Endodermal cell (in vitro differentiated cells): ENCODE data around the gene OR2AK2. TPM values are rescaled to one million over a fixed set of nuclear protein-coding genes. Genes with fewer than 3 reads are reported as not detected.

Experiments
- DNase-seq: peaks from one replicate; pipeline ENCODE4 v3.0.0-alpha.2; 2017
- H3K27ac ChIP-seq: 2 replicates; pipeline ENCODE4 v1.5.1; 2013; ENCODE audit warnings: mild to moderate bottlenecking, low read depth, low read length, moderate library complexity
- H3K27me3 ChIP-seq: 2 replicates; pipeline ENCODE4 v1.6.1; 2013; ENCODE audit warnings: mild to moderate bottlenecking, low read length, moderate library complexity; ENCODE audit not compliant: insufficient read depth, control insufficient read depth, poor library complexity, severe bottlenecking
- H3K36me3 ChIP-seq: 2 replicates; pipeline ENCODE4 v1.7.0; 2013; ENCODE audit warnings: mild to moderate bottlenecking, low read length, moderate library complexity; ENCODE audit not compliant: control insufficient read depth, insufficient read depth
- H3K4me1 ChIP-seq: one replicate; pipeline ENCODE4 v1.7.0; 2013; ENCODE audit warnings: low read length; ENCODE audit not compliant: control insufficient read depth, insufficient read depth
- H3K4me3 ChIP-seq: 2 replicates; pipeline ENCODE4 v1.5.1; 2013; ENCODE audit warnings: mild to moderate bottlenecking, low read length, moderate library complexity
- H3K9ac ChIP-seq: 2 replicates; pipeline ENCODE4 v1.6.1; 2013; ENCODE audit warnings: mild to moderate bottlenecking, low read length, moderate library complexity; ENCODE audit not compliant: poor library complexity, severe bottlenecking; ENCODE audit errors: extremely low read depth
- H3K9me3 ChIP-seq: 2 replicates; pipeline ENCODE4 v1.6.1; 2013; ENCODE audit warnings: mild to moderate bottlenecking, low read length, moderate library complexity; ENCODE audit not compliant: control insufficient read depth
- H3K27ac Mint-ChIP-seq: 2 replicates; pipeline ENCODE4 v1.8.0; 2020; ENCODE audit warnings: mixed read lengths
- H3K27me3 Mint-ChIP-seq: 2 replicates; pipeline ENCODE4 v1.8.0; 2021; ENCODE audit warnings: mild to moderate bottlenecking, mixed read lengths; ENCODE audit not compliant: insufficient read depth
- H3K36me3 Mint-ChIP-seq: 2 replicates; pipeline ENCODE4 v1.8.0; 2020; ENCODE audit warnings: low read depth, mixed read lengths
- H3K4me1 Mint-ChIP-seq: 2 replicates; pipeline ENCODE4 v1.8.0; 2020; ENCODE audit warnings: mixed read lengths
- H3K4me3 Mint-ChIP-seq: 2 replicates; pipeline ENCODE4 v1.8.0; 2020; ENCODE audit warnings: mild to moderate bottlenecking, moderate library complexity, mixed read lengths
- H3K9me3 Mint-ChIP-seq: 2 replicates; pipeline ENCODE4 v1.8.0; 2020; ENCODE audit warnings: mild to moderate bottlenecking, mixed read lengths
- CTCF ChIP-seq: fragments of 200-600 bp; sonication (generic); conservative IDR thresholded peaks from 2 replicates; pipeline ENCODE4 v1.5.0; 2021; ENCODE audit warnings: antibody characterized with exemption, mild to moderate bottlenecking
- WGBS, 2 experiments: methylation state at CpG; one replicate each; pipeline versions ENCODE4 v1.1.5 to v1.1.7; 2013; ENCODE audit warnings: missing lambda C conversion rate in 2 of 2, mixed read lengths in 1 of 2; ENCODE audit not compliant: insufficient coverage in 1 of 2, insufficient read length in 1 of 2; 5-methylcytosine and 5-hydroxymethylcytosine counted together
- long read RNA-seq, 4 experiments: library from polyadenylated mRNA in 2 of 4; library from RNA in 1 of 4; library from capped mRNA in 1 of 4; stranded (forward) in 3 of 4; unstranded in 1 of 4; transcript quantifications; one replicate each; pipeline ENCODE4 v2.0.0, GENCODE V29; 2020 to 2021; ENCODE audit warnings: inconsistent platforms in 1 of 4
- polyA plus RNA-seq, 2 experiments: library from polyadenylated mRNA; stranded (reverse); fragments of 50-300 nt; gene quantifications; one replicate each; pipeline ENCODE4 v1.2.3, GENCODE V29; 2013
- total RNA-seq, 2 donors: library from RNA; stranded (reverse); fragmentation: NEBNext Ultra II Directional in 1 of 2; extraction: Animal tissue kit (Norgen Biotek cat#: 25700) in 1 of 2; gene quantifications; 2 replicates in 1 of 2; 3 replicates in 1 of 2; pipeline ENCODE4 v1.2.1, GENCODE V29; 2021

Gene OR2AK2
- not detected for total RNA-seq
- not detected for polyA plus RNA-seq (2013, experiment 1 of 2)
- not detected for polyA plus RNA-seq (2013, experiment 2 of 2)
- long read RNA-seq, experiment 1, result 0 reads
- long read RNA-seq, experiment 2, result 0 reads
- long read RNA-seq, experiment 3, result 0 reads
- long read RNA-seq, experiment 4, result 0 reads

DNA sequence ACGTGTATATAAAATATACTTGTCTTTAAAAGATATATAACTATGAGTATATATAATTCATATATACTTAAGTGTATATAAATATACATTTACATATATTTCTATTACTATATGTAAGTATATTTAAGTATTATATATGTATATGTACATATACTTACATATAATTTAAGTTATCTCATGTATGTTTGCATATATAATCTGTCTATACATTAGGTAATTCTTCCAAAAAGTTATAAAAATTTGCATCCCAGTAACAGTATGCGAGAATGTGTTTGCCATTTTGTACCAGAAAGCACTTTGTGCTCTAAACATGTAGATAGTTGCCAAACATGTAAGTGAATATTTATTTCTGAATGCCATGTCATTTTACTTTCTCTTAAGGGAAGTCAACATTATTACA, at the start of gene OR2AK2:
OR2AK2 (plus strand) TSS at position 301 of the 400 bp plus-strand sequence. CDS start 144 bp downstream, outside the sequence.
- 80 to 83% methylated on average over 1 of the region's 2 CpGs for WGBS, 2 experiments
- no peak within 1 kb of the TSS for H3K9ac ChIP-seq
- no peaks in the 10 kb centered on the region for H3K4me1 ChIP-seq
- H3K27me3 Mint-ChIP-seq, result no peaks in the 10 kb centered on the region
- no peak within 1 kb of the TSS for H3K27ac Mint-ChIP-seq
- DNase-seq, result no peak
- H3K27ac ChIP-seq, result no peak within 1 kb of the TSS
- no peak within 1 kb of the TSS for H3K4me3 Mint-ChIP-seq
- no peaks in the 10 kb centered on the region for H3K36me3 ChIP-seq
- no peaks in the 10 kb centered on the region for H3K36me3 Mint-ChIP-seq
- no peak for TF ChIP-seq CTCF
- H3K27me3 ChIP-seq, result no peaks in the 10 kb centered on the region
- H3K4me3 ChIP-seq, result no peak within 1 kb of the TSS
- peaks cover 73% of the 10 kb centered on the region for H3K9me3 Mint-ChIP-seq
- H3K4me1 Mint-ChIP-seq, result no peaks in the 10 kb centered on the region
- H3K9me3 ChIP-seq, result peaks cover 60% of the 10 kb centered on the region

DNA sequence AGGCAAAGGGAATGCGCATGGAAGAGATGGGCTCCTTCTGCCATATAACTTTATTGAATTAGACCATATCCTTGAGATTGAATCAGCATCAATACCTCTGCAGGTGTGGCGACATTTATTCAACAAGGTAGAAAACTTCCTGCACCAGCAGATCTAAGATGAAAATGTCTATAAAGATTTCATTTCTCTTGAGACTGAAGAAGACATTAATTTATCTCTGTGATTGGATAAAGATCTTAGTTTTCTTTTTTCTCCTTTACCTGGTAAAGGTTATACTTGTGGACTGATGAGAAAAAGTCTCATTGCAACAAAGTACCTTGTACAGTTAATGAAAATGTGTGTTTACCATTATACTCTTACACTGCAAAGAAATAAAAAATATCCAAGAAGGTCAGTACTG, 45.1 kb upstream of the OR2AK2 start, which contains the start of gene OR2T8:
OR2T8 (plus strand) TSS at position 301 of the 400 bp plus-strand sequence. CDS start 766 bp downstream, outside the sequence.
- H3K4me3 Mint-ChIP-seq, result no peak within 1 kb of the TSS
- DNase-seq, result no peak
- Histone ChIP-seq H3K4me3 (no peak within 1 kb of the TSS), H3K27ac (no peak within 1 kb of the TSS), H3K27me3 (no peaks in the 10 kb centered on the region), H3K36me3 (no peaks in the 10 kb centered on the region), H3K4me1 (no peaks in the 10 kb centered on the region), H3K9ac (no peak within 1 kb of the TSS), H3K9me3 (peaks cover 87% of the 10 kb centered on the region)
- no peaks in the 10 kb centered on the region for H3K4me1 Mint-ChIP-seq
- no peak within 1 kb of the TSS for H3K27ac Mint-ChIP-seq
- 60 to 85% methylated on average over 1 to 2 of the region's 2 CpGs for WGBS, 2 experiments
- no peaks in the 10 kb centered on the region for H3K27me3 Mint-ChIP-seq
- no peaks in the 10 kb centered on the region for H3K36me3 Mint-ChIP-seq
- TF ChIP-seq CTCF, result no peak
- peaks cover 29% of the 10 kb centered on the region for H3K9me3 Mint-ChIP-seq

DNA sequence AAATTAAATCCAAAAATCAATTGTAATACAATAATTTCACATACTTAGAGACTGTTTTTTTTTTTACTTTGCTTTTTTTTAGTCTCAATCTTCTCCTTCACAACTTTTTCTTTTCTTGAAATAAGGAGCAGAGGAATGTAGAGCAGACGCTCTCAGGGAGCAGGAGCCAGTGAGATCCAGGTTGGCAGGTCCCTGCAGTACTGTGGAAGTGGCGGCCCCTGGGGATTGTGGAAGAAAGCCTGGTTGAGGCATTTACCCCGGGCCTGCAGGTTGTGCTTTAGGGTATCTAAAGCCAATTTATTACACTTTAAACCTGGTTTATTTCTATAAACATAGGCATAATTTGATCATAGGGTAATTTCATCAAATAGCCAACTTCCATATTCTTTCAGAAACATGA, 41.1 kb upstream of the OR2AK2 start:
- H3K4me1 Mint-ChIP-seq, result no peaks in the 10 kb centered on the region
- H3K27ac Mint-ChIP-seq, result no peak overlapping the region
- no peaks in the 10 kb centered on the region for H3K27me3 Mint-ChIP-seq
- no peak overlapping the region for H3K4me3 ChIP-seq
- H3K36me3 ChIP-seq, result no peaks in the 10 kb centered on the region
- peaks cover 88% of the 10 kb centered on the region for H3K9me3 ChIP-seq
- no peaks in the 10 kb centered on the region for H3K4me1 ChIP-seq
- no peak overlapping the region for H3K4me3 Mint-ChIP-seq
- peaks cover 26% of the 10 kb centered on the region for H3K9me3 Mint-ChIP-seq
- H3K27ac ChIP-seq, result no peak overlapping the region
- no peak for DNase-seq
- TF ChIP-seq CTCF, result no peak
- no peak overlapping the region for H3K9ac ChIP-seq
- H3K27me3 ChIP-seq, result no peaks in the 10 kb centered on the region
- H3K36me3 Mint-ChIP-seq, result no peaks in the 10 kb centered on the region
- 67 to 70% methylated on average over 1 to 3 of the region's 3 CpGs for WGBS, 2 experiments
